NAMALWA (cell line): Measurements from ENCODE around the gene DUSP7.
A peak's percentile ranks its signal among the peaks of the same experiment; 100 is the strongest.

Experiments used
- DNase-seq: peaks from one replicate; pipeline ENCODE4 v3.0.0-alpha.2; 2015; ENCODE audit warnings: low spot score

Gene DUSP7

DNA sequence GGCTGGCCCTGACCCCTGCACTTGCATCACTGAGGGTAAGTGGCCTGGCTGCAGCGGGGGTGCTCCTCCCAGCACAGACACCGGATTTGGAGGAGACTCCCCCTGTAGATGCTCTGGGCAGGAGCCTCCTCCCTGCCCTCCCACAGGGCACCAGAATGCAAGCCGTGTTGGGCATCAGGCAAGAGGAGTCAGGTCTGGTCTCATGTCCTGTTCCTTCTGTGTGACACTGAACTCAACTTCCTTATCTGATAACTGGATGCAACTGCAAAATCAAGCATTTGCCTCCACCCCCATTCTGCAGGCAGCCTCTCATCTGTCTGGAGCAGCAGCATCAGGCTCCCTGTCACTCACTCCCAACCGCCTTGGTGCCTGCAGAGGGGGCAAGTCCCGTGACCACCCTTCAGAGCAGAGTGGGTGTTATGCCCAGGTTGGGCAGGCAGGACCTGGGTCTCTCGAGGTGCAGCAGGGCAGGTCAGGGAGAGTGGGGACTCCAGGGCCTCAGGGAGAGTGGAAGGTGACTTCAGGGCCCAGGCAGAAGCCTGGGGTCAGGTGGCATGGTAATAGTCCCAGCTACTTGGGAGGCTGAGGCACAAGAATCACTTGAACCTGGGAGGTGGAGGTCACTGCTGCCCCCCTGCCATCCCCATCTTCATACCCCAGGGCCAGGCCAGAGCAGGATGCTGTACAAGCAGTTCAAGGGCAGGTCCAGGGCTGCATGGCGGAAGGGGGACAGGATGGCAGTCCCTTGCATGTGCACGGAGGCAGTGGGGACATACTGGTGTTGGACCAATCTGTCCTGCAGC is 50.2 kb downstream of the DUSP7 start:
- DNase-seq = no peak

DNA sequence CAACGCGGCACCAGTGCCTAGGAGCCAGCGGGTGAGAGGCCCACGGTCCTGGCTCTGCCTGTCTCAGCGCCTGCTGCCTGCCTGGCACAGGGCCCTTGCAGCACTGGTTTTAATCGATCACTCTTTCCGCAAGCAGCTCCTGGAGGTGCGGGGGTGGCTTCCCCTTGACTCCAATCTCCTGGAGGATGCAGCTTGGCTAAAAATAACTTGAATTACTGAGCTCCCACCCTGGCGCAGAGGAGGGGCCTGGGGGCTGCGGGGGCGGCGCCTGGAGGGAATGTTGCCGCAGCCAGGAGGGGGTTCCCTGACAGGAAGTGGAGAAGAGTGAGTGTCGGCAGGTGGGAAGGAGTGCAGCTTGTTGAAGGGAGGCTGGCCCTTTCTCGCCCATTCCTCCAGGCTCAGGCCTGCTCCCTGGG is 50.8 kb downstream of the DUSP7 start:
- no peak for DNase-seq

DNA sequence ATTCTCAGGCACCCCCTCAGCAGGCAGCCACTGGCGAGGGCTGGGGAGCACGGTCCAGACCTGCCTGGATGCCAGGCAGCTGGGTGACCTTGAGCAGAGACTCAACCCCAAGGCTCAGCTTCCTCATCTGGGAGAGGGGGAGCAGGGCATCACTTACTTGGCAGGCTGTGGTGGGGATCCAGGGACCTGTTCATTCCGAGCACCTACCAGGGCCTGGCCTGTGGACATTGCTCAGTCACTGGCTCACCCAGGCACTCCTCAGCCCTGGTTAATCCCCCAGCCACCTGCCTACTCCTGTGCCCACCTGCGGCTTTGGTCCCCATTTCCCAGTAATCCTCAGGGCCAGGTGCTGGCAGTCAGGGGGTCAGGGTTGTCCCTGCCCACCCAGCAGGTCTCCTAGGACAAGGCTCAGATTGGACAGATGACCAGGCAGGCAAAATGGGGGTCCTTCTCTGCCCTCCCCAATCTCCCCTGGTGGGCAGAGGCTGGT is 51.4 kb downstream of the DUSP7 start:
- no peak for DNase-seq

DNA sequence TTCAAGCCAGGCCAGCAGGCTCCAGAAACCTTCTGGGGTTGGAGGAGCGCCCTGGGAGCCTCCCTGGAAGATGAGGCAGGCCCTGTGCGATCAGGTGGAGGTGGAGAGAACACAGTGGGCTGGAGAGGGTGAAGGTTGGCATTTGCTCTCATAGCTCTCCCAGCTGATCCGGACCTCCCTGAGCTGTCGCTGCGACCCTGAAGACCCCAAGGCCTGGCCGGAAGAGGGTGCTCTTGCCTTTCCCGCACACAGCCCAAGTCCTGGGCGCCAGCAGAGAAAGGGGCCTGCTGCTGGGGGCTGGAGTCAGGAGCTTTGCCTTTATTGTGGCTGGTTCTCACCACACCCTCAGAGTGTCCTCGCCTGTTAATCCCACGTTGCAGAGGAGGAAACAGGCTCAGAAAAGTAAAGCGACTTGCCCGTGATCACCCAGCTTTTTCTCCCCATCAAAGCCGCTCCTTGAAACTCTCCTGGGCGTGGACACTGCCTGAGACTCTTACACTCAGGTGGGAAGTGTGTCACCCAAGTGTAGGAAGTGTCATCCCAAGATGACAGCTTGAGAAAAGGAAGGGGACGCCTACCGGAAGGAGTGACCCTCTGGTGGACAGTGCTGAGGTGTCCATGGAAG is 52.1 kb downstream of the DUSP7 start:
- DNase-seq = peak; percentile 44

DNA sequence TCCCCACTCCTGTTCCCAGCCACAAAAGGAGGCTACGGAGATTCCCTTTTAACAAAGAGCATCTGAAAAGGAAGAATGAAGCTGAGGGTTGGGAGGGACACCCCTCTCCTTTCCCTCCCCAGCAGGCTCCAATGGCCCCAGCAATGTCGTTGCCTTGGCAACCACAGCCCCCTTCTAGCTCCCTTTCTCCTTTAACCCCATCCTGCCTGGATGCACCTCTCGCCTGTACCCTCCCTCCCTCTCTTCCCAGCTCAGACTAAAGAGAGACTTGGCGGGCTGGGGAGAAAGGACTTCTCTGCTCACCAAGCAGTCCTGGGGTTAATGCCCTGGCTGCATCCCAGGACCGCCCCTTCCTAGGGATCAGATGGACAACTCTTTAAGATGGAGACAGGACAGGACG is 53.6 kb downstream of the DUSP7 start:
- no peak for DNase-seq

DNA sequence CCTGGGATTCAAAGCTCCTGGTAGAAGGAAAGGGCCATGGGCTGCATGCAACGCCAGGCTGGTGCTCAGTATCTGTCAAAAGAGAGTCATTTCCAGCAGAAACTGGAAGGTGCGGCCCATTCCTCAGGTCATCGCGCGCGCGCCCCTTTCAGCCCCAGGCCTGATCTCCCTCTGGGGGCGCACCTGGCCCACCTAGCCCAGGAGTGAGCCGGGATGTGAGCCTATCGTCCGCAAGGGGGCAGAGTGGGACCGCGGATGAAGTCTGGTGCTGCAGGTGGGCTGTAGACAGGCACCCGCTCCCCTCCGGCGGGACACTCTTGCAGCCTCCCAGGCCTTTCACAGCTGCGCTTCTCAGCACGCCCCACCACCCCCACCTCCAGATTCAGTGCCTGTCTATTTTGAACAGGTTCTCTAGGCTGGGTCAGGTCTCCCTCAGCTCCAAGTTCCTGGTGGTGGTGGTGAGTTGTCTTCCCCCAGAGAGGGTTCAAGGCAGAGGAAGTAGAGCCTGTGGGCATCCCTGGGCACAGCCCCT is 54.9 kb downstream of the DUSP7 start:
- DNase-seq = peak; percentile 85

DNA sequence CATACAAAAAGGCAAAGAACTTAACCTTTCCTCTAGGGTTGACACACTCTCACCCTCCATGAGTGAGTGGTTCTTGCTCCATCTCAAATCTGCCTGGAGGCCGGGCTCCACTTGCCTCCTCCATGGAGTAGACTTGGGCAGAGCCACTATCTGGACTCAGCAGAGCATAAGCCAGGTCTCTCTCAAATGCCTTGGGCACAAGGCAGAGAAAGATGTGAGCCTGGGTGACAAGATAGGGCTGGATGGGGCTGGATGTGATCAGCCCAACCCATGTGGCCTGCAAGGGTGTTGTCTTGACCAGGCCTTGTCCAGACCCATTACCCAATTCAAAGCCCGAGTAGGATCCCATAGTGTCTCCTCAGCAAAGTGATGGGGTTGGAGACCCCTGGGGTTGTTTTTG is 56.5 kb downstream of the DUSP7 start:
- no peak for DNase-seq
